Heart left ventricle (tissue), 16 donors: Measurements from ENCODE around the gene HSD17B10. TPM values are rescaled to one million over a fixed set of nuclear protein-coding genes. Genes with fewer than 3 reads are reported as not detected.
"Not testable (repeated sequence)": the region's sequence is repeated elsewhere in the genome, so short reads cannot be mapped to it uniquely, and the experiment has no call there.

Experiments used
- ATAC-seq, 4 donors: fragments of 200-7000 bp; cut with Tn5 transposase; one replicate each; pipeline ENCODE4 v1.9.1; 2020 to 2022; ENCODE audit warnings: moderate library complexity in 4 of 4, mild to moderate bottlenecking in 3 of 4, moderate number of reproducible peaks in 1 of 4
- DNase-seq, 5 donors: peaks; one replicate each; pipeline ENCODE4 v3.0.0-alpha.2; 2020
- H3K27ac ChIP-seq, 12 donors: fragments of 200-600 bp; sonication (generic) in 4 of 12; one replicate each; pipeline versions ENCODE4 v1.5.0 to v1.8.0; 2016 to 2022; ENCODE audit warnings: mild to moderate bottlenecking in 2 of 12
- H3K27me3 ChIP-seq, 9 donors: fragments of 200-600 bp; sonication (generic) in 2 of 9; one replicate each; pipeline versions ENCODE4 v1.5.1 to v1.8.0; 2016 to 2022; ENCODE audit warnings: mild to moderate bottlenecking in 3 of 9
- H3K36me3 ChIP-seq, 9 donors: fragments of 200-600 bp; sonication (generic) in 2 of 9; one replicate each; pipeline versions ENCODE4 v1.5.0 to v1.8.0; 2018 to 2022; ENCODE audit warnings: mild to moderate bottlenecking in 2 of 9
- H3K4me1 ChIP-seq, 12 donors: fragments of 200-600 bp; sonication (generic) in 4 of 12; one replicate each; pipeline versions ENCODE4 v1.5.0 to v1.8.0; 2016 to 2022; ENCODE audit warnings: mild to moderate bottlenecking in 3 of 12
- H3K4me3 ChIP-seq, 12 donors: fragments of 200-600 bp; sonication (generic) in 4 of 12; one replicate each; pipeline versions ENCODE4 v1.5.0 to v1.8.0; 2017 to 2022; ENCODE audit warnings: mild to moderate bottlenecking in 9 of 12, moderate library complexity in 4 of 12
- H3K9me3 ChIP-seq, 12 donors: fragments of 200-600 bp; sonication (generic) in 4 of 12; one replicate each; pipeline versions ENCODE4 v1.5.0 to v1.8.0; 2016 to 2022; ENCODE audit warnings: mild to moderate bottlenecking in 1 of 12
- POLR2A ChIP-seq, 2 donors: fragments of 450-650 bp; IDR thresholded peaks; one replicate each; pipeline ENCODE4 v1.6.1; 2017; ENCODE audit warnings: antibody characterized with exemption in 2 of 2, mild to moderate bottlenecking in 2 of 2, moderate library complexity in 2 of 2
- WGBS, 4 donors: extraction: QIAGEN DNeasy Blood & Tissue Kit in 2 of 4; methylation state at CpG; one replicate each; pipeline versions ENCODE4 v1.1.5 to v1.1.7; 2013 to 2018; 5-methylcytosine and 5-hydroxymethylcytosine counted together
- intact Hi-C, 10 donors: fragments of 100-400 bp; cut with DNase I; formaldehyde crosslinking; loops; one replicate each; pipeline versions ENCODE4 v1.11.1 to v1.14.2; 2022
- polyA plus RNA-seq, 2 donors: library from polyadenylated mRNA; stranded (reverse); fragments of 200-250 nt; gene quantifications; one replicate each; pipeline ENCODE4 v1.2.3, GENCODE V29; 2013
- total RNA-seq, 9 donors: library from RNA; depleted of rRNA in 2 of 9; stranded (reverse); fragments of >200 nt in 2 of 9; fragmentation: NEBNext Ultra II Directional in 3 of 9; extraction: Animal tissue kit (Norgen Biotek cat#: 25700) in 3 of 9; gene quantifications; one replicate each; pipeline versions ENCODE4 v1.1.0 to v1.2.4, GENCODE V29; 2016 to 2023
- TF ChIP-seq, protein P1 (sequence below), 12 donors: fragments of 200-600 bp; sonication (generic) in 4 of 12; IDR thresholded peaks; one replicate each; pipeline versions ENCODE4 v1.5.0 to v1.8.0; 2018 to 2022; ENCODE audit warnings: antibody characterized with exemption in 12 of 12, mild to moderate bottlenecking in 5 of 12
- donor health status: ischemic (EF 13 %, LVEDD 7.1; RV severe dilation, severe dysfunction).
- donor health status: healthy with polysubstance abuse.
- donor health status: DM: no; HTN: yes; CAD: no.
- donor health status: DM: no; HTN: no; CAD: no.
- donor health status: ischemic (EF 25% LVEDD 6.9; RV normal size, moderate dysfunction).
- donor health status: ischemic (EF 25% LVEDD 5.7; RV mildly dilated, moderate dysfunction).
- donor health status: healthy.
- donor health status: DM: yes; HTN: yes; CAD: no.
- donor health status: ischemic (EF 35%, LVEDD 5.7; RV mildly dilated, moderate dysfunction).
- donor health status: nonischemic (EF 11% LVEDD 7.7; RV severe dilation, severe dysfunction).
- donor health status: DM: yes; HTN: yes; CAD: no.
- donor health status: PGD.
- donor health status: ischemic (EF 29% LVEDD 5.4; RV normal size, mild dysfunction).
- donor health status: nonischemic (EF 23%, LVEDD 6.1; RV moderate dilation, normal function).

HSD17B10 gene
- total and polyA plus RNA-seq, 11 donors = 49.7 to 169 (median 94.3) TPM

DNA sequence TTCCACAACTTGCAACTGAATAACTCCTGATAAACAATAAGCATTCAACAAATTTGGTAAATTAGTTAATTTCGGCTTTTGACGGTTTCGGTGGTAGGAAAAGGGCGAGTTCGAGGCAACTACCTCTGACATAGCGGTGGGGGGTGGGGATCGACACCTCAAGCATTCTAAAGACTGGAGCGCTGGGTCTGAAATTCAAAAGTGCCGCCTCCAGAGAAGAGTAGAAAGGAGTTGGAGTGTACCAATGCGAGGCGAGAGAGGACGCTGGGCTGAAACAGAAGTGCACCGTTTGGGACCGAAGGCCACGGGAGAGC lies 12.4 kb downstream of the HSD17B10 start:
- H3K4me3 ChIP-seq = peak overlapping the region; percentile 47 to 84 (median 72)
- WGBS, 4 donors = 0 to 10% (median 1%) methylated on average over 15 of the region's 15 CpGs
- no peaks in the 10 kb centered on the region for H3K27me3 ChIP-seq
- ATAC-seq (no peak), DNase-seq (no peak)
- intact Hi-C loops = loop anchor here in 2 of 10 donors (1.0 to 10.0 kb wide), 2 partner anchors 13 to 137 kb away; partner anchors contain the start of genes HSD17B10 (in 1 of the 2) and IQSEC2 (in 1 of the 2)
- H3K4me1 ChIP-seq = peaks cover 0 to 23% (median 10%) of the 10 kb centered on the region in 12 donors
- H3K36me3 ChIP-seq = no peaks in the 10 kb centered on the region
- TF ChIP-seq, protein P1, sequence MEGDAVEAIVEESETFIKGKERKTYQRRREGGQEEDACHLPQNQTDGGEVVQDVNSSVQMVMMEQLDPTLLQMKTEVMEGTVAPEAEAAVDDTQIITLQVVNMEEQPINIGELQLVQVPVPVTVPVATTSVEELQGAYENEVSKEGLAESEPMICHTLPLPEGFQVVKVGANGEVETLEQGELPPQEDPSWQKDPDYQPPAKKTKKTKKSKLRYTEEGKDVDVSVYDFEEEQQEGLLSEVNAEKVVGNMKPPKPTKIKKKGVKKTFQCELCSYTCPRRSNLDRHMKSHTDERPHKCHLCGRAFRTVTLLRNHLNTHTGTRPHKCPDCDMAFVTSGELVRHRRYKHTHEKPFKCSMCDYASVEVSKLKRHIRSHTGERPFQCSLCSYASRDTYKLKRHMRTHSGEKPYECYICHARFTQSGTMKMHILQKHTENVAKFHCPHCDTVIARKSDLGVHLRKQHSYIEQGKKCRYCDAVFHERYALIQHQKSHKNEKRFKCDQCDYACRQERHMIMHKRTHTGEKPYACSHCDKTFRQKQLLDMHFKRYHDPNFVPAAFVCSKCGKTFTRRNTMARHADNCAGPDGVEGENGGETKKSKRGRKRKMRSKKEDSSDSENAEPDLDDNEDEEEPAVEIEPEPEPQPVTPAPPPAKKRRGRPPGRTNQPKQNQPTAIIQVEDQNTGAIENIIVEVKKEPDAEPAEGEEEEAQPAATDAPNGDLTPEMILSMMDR (IDR thresholded peaks at IDR 0.05) = no peak
- TF ChIP-seq POLR2A (IDR thresholded peaks at IDR 0.05) = no peak
- peak overlapping the region; percentile 82 to 95 (median 91) for H3K27ac ChIP-seq
- no peaks in the 10 kb centered on the region for H3K9me3 ChIP-seq

DNA sequence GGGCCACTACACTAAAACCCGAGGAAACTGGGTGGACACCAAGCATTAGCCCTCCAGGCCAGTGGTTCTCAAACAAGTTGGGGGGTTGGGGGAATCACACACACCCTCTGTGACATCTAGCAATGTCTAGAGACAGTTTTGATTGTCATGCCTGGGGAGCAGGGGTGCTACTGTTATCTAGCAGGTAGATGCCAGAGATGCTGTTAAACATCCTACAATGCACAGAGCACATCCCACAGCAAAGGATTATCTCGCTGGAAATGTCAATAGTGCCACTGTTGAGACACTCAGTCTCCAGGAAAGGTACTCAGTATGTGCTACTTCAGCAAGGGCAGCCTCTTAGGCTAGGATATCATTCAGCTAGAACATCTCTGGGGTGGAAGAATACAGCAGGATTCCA lies 13.0 kb downstream of the HSD17B10 start:
- DNase-seq (no peak), ATAC-seq (no peak)
- intact Hi-C loops = loop anchor here in 1 of 10 donors (10.0 kb wide), 1 partner anchor 136 kb away; the partner anchor contains the start of gene IQSEC2
- Histone ChIP-seq H3K4me3 (peak overlapping the region in 8 of 12 donors; percentile 68 to 84 (median 74)), H3K4me1 (peaks cover 0 to 23% (median 10%) of the 10 kb centered on the region in 12 donors), H3K9me3 (no peaks in the 10 kb centered on the region), H3K36me3 (no peaks in the 10 kb centered on the region), H3K27ac (no peak overlapping the region), H3K27me3 (no peaks in the 10 kb centered on the region)
- TF ChIP-seq, protein P1 (IDR thresholded peaks at IDR 0.05) = no peak
- no peak for TF ChIP-seq POLR2A (IDR thresholded peaks at IDR 0.05)
- WGBS, 4 donors = 34 to 53% (median 38%) methylated on average over 2 of the region's 2 CpGs

DNA sequence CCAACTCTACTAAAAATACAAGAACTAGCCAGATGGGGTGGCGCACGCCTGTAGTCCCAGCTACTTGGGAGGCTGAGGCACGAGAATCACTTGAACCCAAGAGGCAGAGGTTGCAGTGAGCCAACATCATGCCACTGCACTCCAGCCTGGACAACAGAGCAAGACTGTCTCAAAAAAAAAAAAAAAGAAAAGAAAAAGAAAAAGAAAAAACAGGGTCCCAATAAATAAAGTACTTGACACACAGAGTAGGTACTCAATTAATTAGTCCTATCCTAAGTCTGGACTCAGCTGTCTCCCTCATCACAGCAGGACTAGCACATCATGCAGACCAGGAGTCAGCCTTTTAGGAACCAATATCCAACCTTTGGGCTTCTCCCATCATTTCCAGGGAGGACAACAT lies 13.8 kb downstream of the HSD17B10 start:
- H3K36me3 ChIP-seq, H3K27ac ChIP-seq, H3K4me3 ChIP-seq, H3K27me3 ChIP-seq, ATAC-seq, DNase-seq, H3K9me3 ChIP-seq: not testable (repeated sequence)
- peaks cover 0 to 23% (median 10%) of the 10 kb centered on the region in 12 donors for H3K4me1 ChIP-seq
- 91 to 100% (median 97%) methylated on average over 3 of the region's 3 CpGs for WGBS, 4 donors
- intact Hi-C loops = loop anchor here in 1 of 10 donors (10.0 kb wide), 1 partner anchor 136 kb away; the partner anchor contains the start of gene IQSEC2

DNA sequence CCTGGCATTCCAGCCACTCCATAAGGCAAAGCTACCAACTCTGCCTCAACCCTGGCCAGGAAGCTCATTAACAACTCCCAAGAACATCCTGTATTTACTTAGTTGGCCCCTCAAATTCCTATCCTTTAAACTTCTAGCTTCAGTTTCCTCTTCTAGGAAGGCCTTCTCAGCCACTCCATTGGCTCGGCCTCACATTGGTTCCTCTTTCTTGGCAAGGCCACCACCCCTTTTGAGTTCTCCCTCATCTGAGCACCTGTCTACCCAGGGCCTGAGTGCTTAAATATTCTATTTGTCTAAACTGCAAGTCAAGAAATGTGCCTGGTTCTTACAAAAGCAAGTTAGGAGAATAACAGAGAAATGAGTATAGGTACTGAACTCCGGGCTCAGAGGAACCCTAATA lies 21.7 kb downstream of the HSD17B10 start:
- Histone ChIP-seq H3K27ac (no peak overlapping the region), H3K36me3 (peaks cover 0 to 77% (median 62%) of the 10 kb centered on the region in 9 donors), H3K27me3 (no peaks in the 10 kb centered on the region), H3K4me1 (no peaks in the 10 kb centered on the region), H3K9me3 (no peaks in the 10 kb centered on the region), H3K4me3 (no peak overlapping the region)
- DNase-seq (no peak), ATAC-seq (no peak)
- TF ChIP-seq POLR2A (IDR thresholded peaks at IDR 0.05) = no peak
- TF ChIP-seq, protein P1 (IDR thresholded peaks at IDR 0.05) = no peak
- intact Hi-C loops = no loop called here
- 90 to 97% (median 95%) methylated on average over 2 of the region's 2 CpGs for WGBS, 4 donors

DNA sequence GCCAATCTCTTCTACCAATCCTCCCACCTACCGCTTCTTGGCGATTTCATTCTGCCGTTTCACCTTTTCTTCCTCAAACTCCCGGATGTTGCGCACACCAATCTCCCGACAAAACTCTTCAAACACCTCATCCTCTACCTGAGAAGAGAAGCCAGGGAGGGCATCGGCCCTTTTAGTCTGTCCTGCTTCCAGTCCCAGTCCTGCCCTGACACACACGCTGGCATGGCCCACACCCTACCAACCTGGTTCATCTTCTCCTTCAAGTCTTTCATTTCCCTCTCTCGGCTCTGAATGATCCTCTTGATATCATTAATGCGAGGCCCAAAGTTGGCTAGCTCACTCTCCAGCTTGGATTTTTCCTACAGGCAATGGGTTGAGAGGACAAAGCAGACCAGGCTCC lies 30.6 kb downstream of the HSD17B10 start:
- H3K4me1 ChIP-seq = no peaks in the 10 kb centered on the region
- H3K9me3 ChIP-seq = no peaks in the 10 kb centered on the region
- 91 to 97% (median 94%) methylated on average over 10 of the region's 10 CpGs for WGBS, 4 donors
- H3K4me3 ChIP-seq = no peak overlapping the region
- ATAC-seq (no peak), DNase-seq (no peak)
- H3K27me3 ChIP-seq = no peaks in the 10 kb centered on the region
- no peak overlapping the region for H3K27ac ChIP-seq
- intact Hi-C loops = no loop called here
- no peak for TF ChIP-seq POLR2A (IDR thresholded peaks at IDR 0.05)
- TF ChIP-seq, protein P1 (IDR thresholded peaks at IDR 0.05) = no peak
- H3K36me3 ChIP-seq = peaks cover 0 to 98% (median 89%) of the 10 kb centered on the region in 9 donors
